Measurements from ENCODE around the gene WNT10A. TPM values are rescaled to one million over a fixed set of nuclear protein-coding genes. Genes with fewer than 3 reads are reported as not detected.
"Not testable (repeated sequence)": the region's sequence is repeated elsewhere in the genome, so short reads cannot be mapped to it uniquely, and the experiment has no call there.

The WNT10A gene
- total and polyA plus RNA-seq, 9 donors: 0.04 to 12.4 (median 0.27) TPM; not detected in 4

- Histone ChIP-seq H3K4me1 (ENCODE audit: insufficient read depth) (no peaks in the 10 kb centered on the region), H3K4me3 (no peak overlapping the region), H3K36me3 (no peaks in the 10 kb centered on the region), H3K27ac (no peak overlapping the region), H3K9me3 (peaks cover 0 to 7% of the 10 kb centered on the region in 2 donors), H3K27me3 (no peaks in the 10 kb centered on the region)
- intact Hi-C loops (cut with DNase I): no loop called here
- WGBS, 3 donors: 84 to 88% (median 88%) methylated on average over 1 of the region's 1 CpG
- no peak for TF ChIP-seq EP300 (IDR thresholded peaks at IDR 0.05)
- TF ChIP-seq, protein P1, sequence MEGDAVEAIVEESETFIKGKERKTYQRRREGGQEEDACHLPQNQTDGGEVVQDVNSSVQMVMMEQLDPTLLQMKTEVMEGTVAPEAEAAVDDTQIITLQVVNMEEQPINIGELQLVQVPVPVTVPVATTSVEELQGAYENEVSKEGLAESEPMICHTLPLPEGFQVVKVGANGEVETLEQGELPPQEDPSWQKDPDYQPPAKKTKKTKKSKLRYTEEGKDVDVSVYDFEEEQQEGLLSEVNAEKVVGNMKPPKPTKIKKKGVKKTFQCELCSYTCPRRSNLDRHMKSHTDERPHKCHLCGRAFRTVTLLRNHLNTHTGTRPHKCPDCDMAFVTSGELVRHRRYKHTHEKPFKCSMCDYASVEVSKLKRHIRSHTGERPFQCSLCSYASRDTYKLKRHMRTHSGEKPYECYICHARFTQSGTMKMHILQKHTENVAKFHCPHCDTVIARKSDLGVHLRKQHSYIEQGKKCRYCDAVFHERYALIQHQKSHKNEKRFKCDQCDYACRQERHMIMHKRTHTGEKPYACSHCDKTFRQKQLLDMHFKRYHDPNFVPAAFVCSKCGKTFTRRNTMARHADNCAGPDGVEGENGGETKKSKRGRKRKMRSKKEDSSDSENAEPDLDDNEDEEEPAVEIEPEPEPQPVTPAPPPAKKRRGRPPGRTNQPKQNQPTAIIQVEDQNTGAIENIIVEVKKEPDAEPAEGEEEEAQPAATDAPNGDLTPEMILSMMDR (IDR thresholded peaks at IDR 0.05): no peak
- TF ChIP-seq POLR2A (IDR thresholded peaks at IDR 0.05): no peak
- no peak for DNase-seq
Measured at GRCh38 chr2:218839888-218840287, 40.8 kb upstream of the WNT10A start.

DNA sequence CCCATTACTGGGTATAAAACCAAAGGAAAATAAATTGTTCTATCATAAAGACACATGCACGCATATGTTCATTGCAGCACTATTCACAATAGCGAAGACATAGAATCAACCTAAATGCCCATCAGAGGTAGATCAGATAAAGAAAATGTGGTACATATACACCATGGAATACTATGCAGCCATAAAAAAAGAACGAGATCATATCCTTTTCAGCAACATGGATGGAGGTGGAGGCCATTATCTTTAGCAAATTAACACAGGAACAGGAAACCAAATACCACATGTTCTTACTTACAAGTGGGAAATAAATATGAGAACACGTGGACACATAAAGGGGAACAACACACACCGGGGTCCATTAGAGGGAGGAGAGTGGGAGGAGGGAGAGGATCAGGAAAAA lies 36.3 kb upstream of the WNT10A start:
- DNase-seq; H3K4me3 ChIP-seq; H3K36me3 ChIP-seq; H3K27ac ChIP-seq; H3K9me3 ChIP-seq; H3K4me1 ChIP-seq (ENCODE audit: insufficient read depth); H3K27me3 ChIP-seq; intact Hi-C loops (cut with DNase I): not testable (repeated sequence)
- 80 to 90% (median 82%) methylated on average over 5 of the region's 5 CpGs for WGBS, 3 donors

DNA sequence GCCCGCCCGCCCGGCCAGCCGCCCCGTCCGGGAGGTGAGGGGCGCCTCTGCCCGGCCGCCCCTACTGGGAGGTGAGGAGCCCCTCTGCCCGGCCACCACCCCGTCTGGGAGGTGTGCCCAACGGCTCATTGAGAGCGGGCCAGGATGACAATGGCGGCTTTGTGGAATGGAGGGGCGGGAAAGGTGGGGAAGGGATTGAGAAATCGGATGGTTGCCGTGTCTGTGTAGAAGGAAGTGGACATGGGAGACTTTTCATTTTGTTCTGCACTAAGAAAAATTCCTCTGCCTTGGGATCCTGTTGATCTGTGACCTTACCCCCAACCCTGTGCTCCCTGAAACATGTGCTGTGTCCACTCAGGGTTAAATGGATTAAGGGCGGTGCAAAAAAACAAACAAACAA lies 33.7 kb upstream of the WNT10A start:
- intact Hi-C loops (cut with DNase I): loop anchor here in 2 of 4 donors (2.0 to 5.0 kb wide), 2 partner anchors 135 to 136 kb away; partner anchors contain the start of gene TTLL4 (in 2 of the 2)
- peak in 1 of 5 donors; percentile 17 for DNase-seq
- H3K4me1 ChIP-seq (ENCODE audit: insufficient read depth); H3K27me3 ChIP-seq; H3K27ac ChIP-seq; H3K4me3 ChIP-seq; H3K9me3 ChIP-seq; H3K36me3 ChIP-seq: not testable (repeated sequence)
- 65 to 84% (median 72%) methylated on average over 4 to 18 of the region's 18 CpGs for WGBS, 3 donors

DNA sequence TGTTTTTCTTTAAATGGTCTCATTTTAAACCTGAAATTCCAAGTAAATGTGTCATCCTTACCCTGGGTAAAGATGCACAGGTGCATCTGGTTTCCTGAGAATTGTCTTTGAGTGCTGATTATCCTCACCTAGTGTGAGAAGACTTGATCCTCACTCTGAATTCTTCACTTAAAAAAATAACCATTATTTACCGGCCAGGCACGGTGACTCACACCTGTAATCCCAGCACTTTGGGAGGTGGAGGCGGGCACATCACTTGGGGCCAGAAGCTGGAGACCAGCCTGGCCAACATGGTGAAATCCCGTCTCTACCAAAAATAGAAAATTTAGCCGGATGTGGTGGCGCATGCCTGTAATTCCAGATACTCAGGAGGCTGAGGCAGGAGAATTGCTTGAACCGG lies 30.9 kb upstream of the WNT10A start:
- Histone ChIP-seq H3K9me3 (no peaks in the 10 kb centered on the region), H3K36me3 (no peaks in the 10 kb centered on the region), H3K27ac (no peak overlapping the region), H3K4me1 (ENCODE audit: insufficient read depth) (no peaks in the 10 kb centered on the region), H3K4me3 (no peak overlapping the region), H3K27me3 (no peaks in the 10 kb centered on the region)
- peak in 1 of 5 donors; percentile 10 for DNase-seq
- WGBS, 3 donors: 65 to 76% (median 76%) methylated on average over 7 of the region's 7 CpGs
- intact Hi-C loops (cut with DNase I): loop anchor here in 2 of 4 donors (5.0 to 10.0 kb wide), 2 partner anchors 135 to 137 kb away; partner anchors contain the start of gene TTLL4 (in 2 of the 2)
- TF ChIP-seq POLR2A (IDR thresholded peaks at IDR 0.05) (no peak), EP300 (IDR thresholded peaks at IDR 0.05) (no peak)
- TF ChIP-seq, protein P1 (IDR thresholded peaks at IDR 0.05): no peak

GRCh38 chr2:218850796-218851195 lies 29.9 kb upstream of the WNT10A start:
- WGBS, 3 donors: 58 to 68% (median 64%) methylated on average over 2 of the region's 2 CpGs
- Histone ChIP-seq H3K4me1 (ENCODE audit: insufficient read depth) (no peaks in the 10 kb centered on the region), H3K27me3 (no peaks in the 10 kb centered on the region), H3K27ac (no peak overlapping the region), H3K36me3 (no peaks in the 10 kb centered on the region), H3K9me3 (no peaks in the 10 kb centered on the region), H3K4me3 (no peak overlapping the region)
- DNase-seq: no peak
- intact Hi-C loops (cut with DNase I): loop anchor here in 1 of 4 donors (10.0 kb wide), 1 partner anchor 136 kb away; the partner anchor contains the start of gene TTLL4
- TF ChIP-seq POLR2A (IDR thresholded peaks at IDR 0.05): no peak
- TF ChIP-seq, protein P1 (IDR thresholded peaks at IDR 0.05): no peak
- TF ChIP-seq EP300 (IDR thresholded peaks at IDR 0.05): no peak

All from ovary (tissue), 9 donors.